ENCODE results near the gene SLC6A5.

Gene SLC6A5

GRCh38 chr11:20617346-20618005 lies 18.1 kb downstream of the SLC6A5 start:
- H3K79me2 ChIP-seq (ENCODE audit: control insufficient read depth, low read length): no peaks in the 10 kb centered on the region
- no peaks in the 10 kb centered on the region for H3K27me3 ChIP-seq (ENCODE audit: control insufficient read depth, low read length)
- H3K36me3 ChIP-seq (ENCODE audit: control insufficient read depth, low read length): no peaks in the 10 kb centered on the region
- H3K9me3 ChIP-seq (ENCODE audit: control insufficient read depth, insufficient read depth, low read length): no peaks in the 10 kb centered on the region
- TF ChIP-seq CTCF (IDR thresholded peaks at IDR 0.05; ENCODE audit: low read depth, low read length, poor library complexity, severe bottlenecking): no peak
- no peak for TF ChIP-seq EZH2phosphoT487 (IDR thresholded peaks at IDR 0.05; ENCODE audit: borderline replicate concordance, low read length)
- H3K9me2 ChIP-seq (replicated peaks; ENCODE audit: control insufficient read depth, low read length): no peaks in the 10 kb centered on the region
- H3F3A ChIP-seq (ENCODE audit: control insufficient read depth, insufficient read depth): no peaks in the 10 kb centered on the region
- H4K20me1 ChIP-seq (ENCODE audit: control insufficient read depth, insufficient read depth, low read depth, low read length): no peaks in the 10 kb centered on the region
- H3K4me2 ChIP-seq (ENCODE audit: low read length): no peak overlapping the region
- no peak overlapping the region for H3K4me3 ChIP-seq (ENCODE audit: low read length)
- H3K4me1 ChIP-seq (ENCODE audit: control insufficient read depth, low read length): no peaks in the 10 kb centered on the region
- H3K27ac ChIP-seq (ENCODE audit: low read depth, low read length): no peak overlapping the region

GRCh38 chr11:20618083-20618482 lies 18.7 kb downstream of the SLC6A5 start:
- Histone ChIP-seq H3K36me3 (ENCODE audit: control insufficient read depth, low read length) (no peaks in the 10 kb centered on the region), H3K9me2 (replicated peaks; ENCODE audit: control insufficient read depth, low read length) (no peaks in the 10 kb centered on the region), H3K9me3 (ENCODE audit: control insufficient read depth, insufficient read depth, low read length) (no peaks in the 10 kb centered on the region), H3K4me3 (ENCODE audit: low read length) (no peak overlapping the region), H3K4me2 (ENCODE audit: low read length) (no peak overlapping the region), H3K4me1 (ENCODE audit: control insufficient read depth, low read length) (no peaks in the 10 kb centered on the region), H3K27ac (ENCODE audit: low read depth, low read length) (no peak overlapping the region), H3K79me2 (ENCODE audit: control insufficient read depth, low read length) (no peaks in the 10 kb centered on the region), H3F3A (ENCODE audit: control insufficient read depth, insufficient read depth) (no peaks in the 10 kb centered on the region), H4K20me1 (ENCODE audit: control insufficient read depth, insufficient read depth, low read depth, low read length) (no peaks in the 10 kb centered on the region), H3K27me3 (ENCODE audit: control insufficient read depth, low read length) (no peaks in the 10 kb centered on the region)
- TF ChIP-seq EZH2phosphoT487 (IDR thresholded peaks at IDR 0.05; ENCODE audit: borderline replicate concordance, low read length) (no peak), CTCF (IDR thresholded peaks at IDR 0.05; ENCODE audit: low read depth, low read length, poor library complexity, severe bottlenecking) (no peak)

GRCh38 chr11:20620988-20621387 lies 21.6 kb downstream of the SLC6A5 start:
- Histone ChIP-seq H3K4me1 (ENCODE audit: control insufficient read depth, low read length) (no peaks in the 10 kb centered on the region), H3K27me3 (ENCODE audit: control insufficient read depth, low read length) (no peaks in the 10 kb centered on the region), H3K79me2 (ENCODE audit: control insufficient read depth, low read length) (no peaks in the 10 kb centered on the region), H3F3A (ENCODE audit: control insufficient read depth, insufficient read depth) (no peaks in the 10 kb centered on the region), H4K20me1 (ENCODE audit: control insufficient read depth, insufficient read depth, low read depth, low read length) (no peaks in the 10 kb centered on the region), H3K36me3 (ENCODE audit: control insufficient read depth, low read length) (no peaks in the 10 kb centered on the region), H3K4me3 (ENCODE audit: low read length) (no peak overlapping the region), H3K9me3 (ENCODE audit: control insufficient read depth, insufficient read depth, low read length) (no peaks in the 10 kb centered on the region), H3K9me2 (replicated peaks; ENCODE audit: control insufficient read depth, low read length) (no peaks in the 10 kb centered on the region), H3K27ac (ENCODE audit: low read depth, low read length) (no peak overlapping the region), H3K4me2 (ENCODE audit: low read length) (no peak overlapping the region)
- TF ChIP-seq CTCF (IDR thresholded peaks at IDR 0.05; ENCODE audit: low read depth, low read length, poor library complexity, severe bottlenecking) (no peak), EZH2phosphoT487 (IDR thresholded peaks at IDR 0.05; ENCODE audit: borderline replicate concordance, low read length) (no peak)
